GM12878 (cell line): ENCODE results near the gene PRDX3. TPM values are rescaled to one million over a fixed set of nuclear protein-coding genes. Genes with fewer than 3 reads are reported as not detected.

Experiments
- ATAC-seq: fragments of 200-7000 bp; cut with Tn5 transposase; 3 replicates; pipeline ENCODE4 v1.9.1; 2020; ENCODE audit warnings: mild to moderate bottlenecking, moderate library complexity
- BruUV-seq: library from RNA; stranded (reverse); fragments of 400-500 nt; replicated peaks from 2 replicates; lab custom pipeline; 2021; lab: Mats Ljungman, UMichigan
- CTCF ChIA-PET: fragments of 300-600 bp; sonication (Branson Sonifier 250); formaldehyde crosslinking; extraction: SDS; loops from one replicate; lab custom pipeline; 2021; ENCODE audit warnings: inconsistent platforms; lab: Yijun Ruan, JAX
- POLR2A ChIA-PET: fragments of 350-600 bp; formaldehyde crosslinking; extraction: SDS; loops from one replicate; lab custom pipeline; 2021; ENCODE audit warnings: inconsistent platforms; lab: Charles Lee
- RAD21 ChIA-PET: fragments of 300-600 bp; sonication (Branson Sonifier 250); formaldehyde crosslinking; loops from one replicate; lab custom pipeline; 2023; ENCODE audit warnings: antibody characterized with exemption; ENCODE audit not compliant: unreplicated experiment; lab: Charles Lee
- SMC1A ChIA-PET: fragments of 300-600 bp; sonication (Branson Sonifier 250); formaldehyde crosslinking; loops from one replicate; lab custom pipeline; 2023; ENCODE audit not compliant: unreplicated experiment, uncharacterized antibody; lab: Charles Lee
- DNase-seq: peaks from one replicate; pipeline ENCODE4 v3.0.0-alpha.2; 2011; ENCODE audit warnings: low read depth, low spot score
- FAIRE-seq: peaks from 3 replicates; lab custom pipeline; 2011; peaks lifted over from hg19 to GRCh38; lab: Jason Lieb, UNC
- H2AFZ ChIP-seq: 2 replicates; pipeline ENCODE4 v1.6.0; 2011; ENCODE audit warnings: low read depth, low read length, control low read depth; ENCODE audit not compliant: control insufficient read depth
- H3K27ac ChIP-seq: 2 replicates; pipeline ENCODE4 v1.5.1; 2011; ENCODE audit warnings: control low read depth; ENCODE audit not compliant: control insufficient read depth, insufficient read depth
- H3K27me3 ChIP-seq, 2 experiments: replicated peaks in 1 of 2; 2 replicates each; pipeline versions ENCODE4 v1.6.0 to v1.6.1; 2011; ENCODE audit warnings: low read length in 1 of 2; ENCODE audit not compliant: control insufficient read depth in 2 of 2, insufficient read depth in 2 of 2
- H3K36me3 ChIP-seq, 2 experiments: 2 replicates each; pipeline ENCODE4 v1.5.1; 2011; ENCODE audit warnings: low read length in 1 of 2; ENCODE audit not compliant: control insufficient read depth in 2 of 2, insufficient read depth in 2 of 2
- H3K4me1 ChIP-seq: 2 replicates; pipeline ENCODE4 v1.6.1; 2011; ENCODE audit warnings: mild to moderate bottlenecking, low read length, moderate library complexity, mixed read lengths; ENCODE audit not compliant: control insufficient read depth, insufficient read depth
- H3K4me2 ChIP-seq: 2 replicates; pipeline ENCODE4 v1.6.0; 2011; ENCODE audit warnings: control low read depth; ENCODE audit not compliant: control insufficient read depth, insufficient read depth
- H3K4me3 ChIP-seq: fragments of 200-600 bp; sonication (generic); 2 replicates; pipeline ENCODE4 v1.5.1; 2016
- H3K79me2 ChIP-seq: 2 replicates; pipeline ENCODE4 v1.6.0; 2011; ENCODE audit warnings: low read length; ENCODE audit not compliant: control insufficient read depth, insufficient read depth
- H3K9ac ChIP-seq: 2 replicates; pipeline ENCODE4 v1.8.0; 2011; ENCODE audit warnings: low read length, control low read depth, mixed read lengths; ENCODE audit not compliant: control insufficient read depth, insufficient read depth
- H3K9me3 ChIP-seq: replicated peaks from 3 replicates; pipeline ENCODE4 v1.5.1; 2011; ENCODE audit warnings: mild to moderate bottlenecking, low read length; ENCODE audit not compliant: control insufficient read depth, insufficient read depth
- H4K20me1 ChIP-seq: 2 replicates; pipeline ENCODE4 v1.6.0; 2011; ENCODE audit not compliant: control insufficient read depth, insufficient read depth
- CREM ChIP-seq: IDR thresholded peaks from 2 replicates; pipeline ENCODE4 v1.6.1; 2014; ENCODE audit warnings: antibody characterized with exemption, low read depth
- EGR1 ChIP-seq, 2 experiments: IDR thresholded peaks; 1 replicate in 1 of 2; 2 replicates in 1 of 2; pipeline ENCODE4 v1.6.1; 2011 to 2012; ENCODE audit warnings: low read depth in 2 of 2, low read length in 2 of 2, borderline replicate concordance in 1 of 2, mild to moderate bottlenecking in 1 of 2, moderate library complexity in 1 of 2
- ESRRA ChIP-seq: IDR thresholded peaks from 2 replicates; pipeline ENCODE4 v1.6.1; 2012; ENCODE audit warnings: mild to moderate bottlenecking, low read length, improper control_type of control experiment
- HCFC1 ChIP-seq: fragments of 150-350 bp; IDR thresholded peaks from 2 replicates; pipeline ENCODE4 v1.6.1; 2014; ENCODE audit warnings: low read length
- MEF2B ChIP-seq: fragments of 450-650 bp; IDR thresholded peaks from 2 replicates; pipeline ENCODE4 v1.6.1; 2018; ENCODE audit warnings: mild to moderate bottlenecking, moderate library complexity; ENCODE audit not compliant: partially characterized antibody, poor library complexity, severe bottlenecking
- MYC ChIP-seq: IDR thresholded peaks from 2 replicates; pipeline ENCODE4 v1.6.1; 2011; ENCODE audit warnings: mild to moderate bottlenecking, low read length, moderate library complexity, inconsistent platforms; ENCODE audit not compliant: insufficient read depth, insufficient replicate concordance, insufficient read length, severe bottlenecking
- NR2F1 ChIP-seq: fragments of 450-650 bp; conservative IDR thresholded peaks from 2 replicates; pipeline ENCODE4 v1.6.1; 2017; ENCODE audit warnings: mild to moderate bottlenecking
- NRF1 ChIP-seq: conservative IDR thresholded peaks from 2 replicates; pipeline ENCODE4 v1.6.1; 2011; ENCODE audit warnings: mild to moderate bottlenecking, low read depth, low read length, improper control_type of control experiment
- RFX5 ChIP-seq: IDR thresholded peaks from 2 replicates; pipeline ENCODE4 v1.6.1; 2011; ENCODE audit warnings: low read depth, low read length, improper control_type of control experiment
- SMAD1 ChIP-seq: fragments of 450-650 bp; IDR thresholded peaks from 2 replicates; pipeline ENCODE4 v1.6.1; 2018; ENCODE audit warnings: mild to moderate bottlenecking, low read depth; ENCODE audit not compliant: partially characterized antibody
- SMAD5 ChIP-seq: IDR thresholded peaks from 2 replicates; pipeline ENCODE4 v1.6.1; 2016; ENCODE audit warnings: antibody characterized with exemption, low read depth
- SUPT20H ChIP-seq: IDR thresholded peaks from 2 replicates; pipeline ENCODE4 v1.6.1; 2011; ENCODE audit warnings: low read depth, mild to moderate bottlenecking, low read length, moderate library complexity, borderline replicate concordance; ENCODE audit not compliant: control insufficient read depth
- TCF3 ChIP-seq: IDR thresholded peaks from 2 replicates; pipeline ENCODE4 v1.6.1; 2012; ENCODE audit warnings: low read depth, mild to moderate bottlenecking, low read length, borderline replicate concordance; ENCODE audit not compliant: insufficient read depth
- YBX1 ChIP-seq: fragments of 450-650 bp; IDR thresholded peaks from 2 replicates; pipeline ENCODE4 v1.6.1; 2016; ENCODE audit warnings: antibody characterized with exemption
- ZNF384 ChIP-seq: IDR thresholded peaks from 2 replicates; pipeline ENCODE4 v1.6.1; 2012; ENCODE audit warnings: low read depth, mild to moderate bottlenecking, low read length, improper control_type of control experiment, borderline replicate concordance
- WGBS: methylation state at CpG from one replicate; pipeline ENCODE4 v1.1.6; 2016; ENCODE audit warnings: low lambda C conversion rate; ENCODE audit not compliant: insufficient replicate concordance, insufficient coverage; ENCODE audit errors: missing lambda C conversion rate; 5-methylcytosine and 5-hydroxymethylcytosine counted together
- in situ Hi-C: fragments of 300-500 bp; cut with MboI; formaldehyde crosslinking; loops from 9 replicates; pipeline ENCODE4 v1.14.3; 2018; ENCODE audit warnings: mixed read lengths
- intact Hi-C: fragments of 100-400 bp; cut with micrococcal nuclease; formaldehyde crosslinking; loops from one replicate; pipeline ENCODE4 v1.14.2; 2022; ENCODE audit not compliant: unreplicated experiment
- polyA plus RNA-seq, 11 experiments: library from polyadenylated mRNA; depleted of rRNA in 4 of 11; unstranded in 6 of 11; stranded (reverse) in 5 of 11; fragments of >200 nt; fragmentation: Nextera tagmentation in 4 of 11; fragmentation: Illumina TruSeq in 1 of 11; extraction: Ambion mirVana in 4 of 11; extraction: Trizol in 1 of 11; gene quantifications; 1 replicate in 1 of 11; 2 replicates in 10 of 11; pipeline versions ENCODE4 v1.2.1 to v1.2.3, GENCODE V29; 2011 to 2016; ENCODE audit warnings: inconsistent platforms in 2 of 11, missing spikeins in 2 of 11, low read depth in 1 of 11
- total RNA-seq, 4 experiments: library from RNA; depleted of rRNA in 3 of 4; stranded (reverse); fragments of >200 nt in 3 of 4; fragmentation: Illumina TruSeq in 1 of 4; extraction: Trizol in 1 of 4; gene quantifications; 2 replicates each; pipeline versions ENCODE4 v1.2.1 to v1.2.3, GENCODE V29; 2013 to 2021
- TF ChIP-seq, protein P1 (sequence below): IDR thresholded peaks from 2 replicates; pipeline ENCODE4 v1.6.1; 2012; ENCODE audit warnings: low read depth, low read length, improper control_type of control experiment
- TF ChIP-seq, protein P2 (sequence below): fragments of 450-650 bp; formaldehyde crosslinking; IDR thresholded peaks from 2 replicates; pipeline ENCODE4 v1.4.0; 2020; ENCODE audit warnings: mild to moderate bottlenecking, moderate library complexity
- TF ChIP-seq, protein P3 (sequence below): IDR thresholded peaks from 2 replicates; pipeline ENCODE4 v1.6.1; 2012; ENCODE audit warnings: low read length, inconsistent platforms

The PRDX3 gene
- total and polyA plus RNA-seq, 10 of the 15 experiments (the other 5 are each of a cell fraction or from before 2014, with no cell fraction given), result 195 to 1,431 (median 398) TPM

DNA sequence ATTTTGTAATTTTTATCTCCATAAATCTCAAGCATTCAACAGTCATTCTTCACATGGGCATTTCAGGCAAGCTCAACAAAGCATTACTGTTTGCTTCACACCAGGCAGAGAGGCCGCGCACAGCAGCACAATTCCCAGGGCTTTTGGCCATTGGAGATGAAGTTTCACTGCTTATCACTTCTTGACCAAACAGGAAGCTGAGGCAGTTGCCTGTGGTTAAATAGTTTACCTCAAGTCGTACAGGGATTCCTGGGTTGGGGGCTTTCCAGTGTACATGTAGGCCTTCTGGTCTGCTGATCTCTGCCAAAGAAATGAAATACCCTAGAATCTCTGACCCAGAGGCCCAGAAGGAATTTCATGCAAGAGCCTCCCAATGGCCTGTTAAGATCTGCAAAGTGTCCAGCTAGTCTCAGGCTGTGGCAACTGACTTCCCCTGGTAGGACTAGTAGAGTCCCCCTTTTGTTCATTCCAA lies 11.2 kb upstream of the PRDX3 start:
- ChIA-PET CTCF (interaction anchor here (0.6 to 4.3 kb wide), 13 partner anchors 9 to 252 kb away, joined by 3 to 51 read pairs (median 4); partner anchors contain the start of gene GRK5), POLR2A (interaction anchor here (1.3 to 2.3 kb wide), 4 partner anchors 9 to 29 kb away, joined by 3 to 18 read pairs (median 5); partner anchors contain the start of gene PRDX3), RAD21 (interaction anchor here (0.8 to 2.5 kb wide), 11 partner anchors 9 to 328 kb away, joined by 3 to 22 read pairs (median 3); partner anchors contain the start of gene PRDX3), SMC1A (interaction anchor here (0.8 to 4.3 kb wide), 12 partner anchors 9 to 230 kb away, joined by 3 to 30 read pairs (median 4); partner anchors contain the start of gene PRDX3)
- DNase-seq (no peak), FAIRE-seq (peak; percentile 69), ATAC-seq (peak; percentile 88)
- H3K9me3 ChIP-seq, result no peaks in the 10 kb centered on the region
- WGBS, result 42% methylated on average over 3 of the region's 3 CpGs
- no peak overlapping the region for H3K4me3 ChIP-seq
- in situ Hi-C loops, result loop anchor here (25.0 kb wide), 1 partner anchor 628 kb away; no protein-coding TSS in a partner anchor
- no peaks in the 10 kb centered on the region for H3K36me3 ChIP-seq
- BruUV-seq, result no TSS peak
- no peaks in the 10 kb centered on the region for H4K20me1 ChIP-seq
- intact Hi-C loops, result no loop called here
- no peaks in the 10 kb centered on the region for H3K27me3 ChIP-seq
- no peaks in the 10 kb centered on the region for H3K79me2 ChIP-seq
- peaks cover 14% of the 10 kb centered on the region for H3K4me1 ChIP-seq
- peak overlapping the region; percentile 59; the same call in 1 of the 2 replicates for H3K4me2 ChIP-seq
- H2AFZ ChIP-seq, result no peak overlapping the region
- H3K27ac ChIP-seq, result no peak overlapping the region
- H3K9ac ChIP-seq, result no peak overlapping the region; the same call in 1 of the 2 replicates
- TF ChIP-seq SMAD5 (no peak), ESRRA (no peak), ZNF384 (no peak), MEF2B (peak; percentile 39), SMAD1 (no peak), TCF3 (no peak), MYC (no peak), SUPT20H (no peak), EGR1 (IDR thresholded peaks at IDR 0.05; ENCODE audit: borderline replicate concordance in 1 of 2, low read depth in 2 of 2, low read length in 2 of 2) (no peak), HCFC1 (no peak), RFX5 (no peak), YBX1 (no peak), NR2F1 (no peak), NRF1 (no peak), CREM (peak; percentile 41; the same call in 1 of the 2 replicates)
- TF ChIP-seq, protein P1, sequence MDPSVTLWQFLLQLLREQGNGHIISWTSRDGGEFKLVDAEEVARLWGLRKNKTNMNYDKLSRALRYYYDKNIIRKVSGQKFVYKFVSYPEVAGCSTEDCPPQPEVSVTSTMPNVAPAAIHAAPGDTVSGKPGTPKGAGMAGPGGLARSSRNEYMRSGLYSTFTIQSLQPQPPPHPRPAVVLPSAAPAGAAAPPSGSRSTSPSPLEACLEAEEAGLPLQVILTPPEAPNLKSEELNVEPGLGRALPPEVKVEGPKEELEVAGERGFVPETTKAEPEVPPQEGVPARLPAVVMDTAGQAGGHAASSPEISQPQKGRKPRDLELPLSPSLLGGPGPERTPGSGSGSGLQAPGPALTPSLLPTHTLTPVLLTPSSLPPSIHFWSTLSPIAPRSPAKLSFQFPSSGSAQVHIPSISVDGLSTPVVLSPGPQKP, result no peak
- TF ChIP-seq, protein P2, sequence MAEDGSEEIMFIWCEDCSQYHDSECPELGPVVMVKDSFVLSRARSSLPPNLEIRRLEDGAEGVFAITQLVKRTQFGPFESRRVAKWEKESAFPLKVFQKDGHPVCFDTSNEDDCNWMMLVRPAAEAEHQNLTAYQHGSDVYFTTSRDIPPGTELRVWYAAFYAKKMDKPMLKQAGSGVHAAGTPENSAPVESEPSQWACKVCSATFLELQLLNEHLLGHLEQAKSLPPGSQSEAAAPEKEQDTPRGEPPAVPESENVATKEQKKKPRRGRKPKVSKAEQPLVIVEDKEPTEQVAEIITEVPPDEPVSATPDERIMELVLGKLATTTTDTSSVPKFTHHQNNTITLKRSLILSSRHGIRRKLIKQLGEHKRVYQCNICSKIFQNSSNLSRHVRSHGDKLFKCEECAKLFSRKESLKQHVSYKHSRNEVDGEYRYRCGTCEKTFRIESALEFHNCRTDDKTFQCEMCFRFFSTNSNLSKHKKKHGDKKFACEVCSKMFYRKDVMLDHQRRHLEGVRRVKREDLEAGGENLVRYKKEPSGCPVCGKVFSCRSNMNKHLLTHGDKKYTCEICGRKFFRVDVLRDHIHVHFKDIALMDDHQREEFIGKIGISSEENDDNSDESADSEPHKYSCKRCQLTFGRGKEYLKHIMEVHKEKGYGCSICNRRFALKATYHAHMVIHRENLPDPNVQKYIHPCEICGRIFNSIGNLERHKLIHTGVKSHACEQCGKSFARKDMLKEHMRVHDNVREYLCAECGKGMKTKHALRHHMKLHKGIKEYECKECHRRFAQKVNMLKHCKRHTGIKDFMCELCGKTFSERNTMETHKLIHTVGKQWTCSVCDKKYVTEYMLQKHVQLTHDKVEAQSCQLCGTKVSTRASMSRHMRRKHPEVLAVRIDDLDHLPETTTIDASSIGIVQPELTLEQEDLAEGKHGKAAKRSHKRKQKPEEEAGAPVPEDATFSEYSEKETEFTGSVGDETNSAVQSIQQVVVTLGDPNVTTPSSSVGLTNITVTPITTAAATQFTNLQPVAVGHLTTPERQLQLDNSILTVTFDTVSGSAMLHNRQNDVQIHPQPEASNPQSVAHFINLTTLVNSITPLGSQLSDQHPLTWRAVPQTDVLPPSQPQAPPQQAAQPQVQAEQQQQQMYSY, result no peak
- TF ChIP-seq, protein P3, sequence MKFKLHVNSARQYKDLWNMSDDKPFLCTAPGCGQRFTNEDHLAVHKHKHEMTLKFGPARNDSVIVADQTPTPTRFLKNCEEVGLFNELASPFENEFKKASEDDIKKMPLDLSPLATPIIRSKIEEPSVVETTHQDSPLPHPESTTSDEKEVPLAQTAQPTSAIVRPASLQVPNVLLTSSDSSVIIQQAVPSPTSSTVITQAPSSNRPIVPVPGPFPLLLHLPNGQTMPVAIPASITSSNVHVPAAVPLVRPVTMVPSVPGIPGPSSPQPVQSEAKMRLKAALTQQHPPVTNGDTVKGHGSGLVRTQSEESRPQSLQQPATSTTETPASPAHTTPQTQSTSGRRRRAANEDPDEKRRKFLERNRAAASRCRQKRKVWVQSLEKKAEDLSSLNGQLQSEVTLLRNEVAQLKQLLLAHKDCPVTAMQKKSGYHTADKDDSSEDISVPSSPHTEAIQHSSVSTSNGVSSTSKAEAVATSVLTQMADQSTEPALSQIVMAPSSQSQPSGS, result peak; percentile 28; the same call in 1 of the 2 replicates
